IMR-90 (cell line): ENCODE results near the gene DCDC2. TPM values are rescaled to one million over a fixed set of nuclear protein-coding genes. Genes with fewer than 3 reads are reported as not detected.

ENCODE experiments used
- ATAC-seq: fragments of 200-7000 bp; cut with Tn5 transposase; 2 replicates; pipeline ENCODE4 v1.9.1; 2020; ENCODE audit warnings: low read depth, mild to moderate bottlenecking, moderate library complexity
- BruUV-seq: library from RNA; stranded (reverse); fragments of 400-500 nt; replicated peaks from 2 replicates; lab custom pipeline; 2021; lab: Mats Ljungman, UMichigan
- CTCF ChIA-PET: fragments of 300-600 bp; formaldehyde crosslinking; extraction: SDS; loops from one replicate; lab custom pipeline; 2021; ENCODE audit warnings: antibody characterized with exemption; lab: Yijun Ruan, JAX
- POLR2A ChIA-PET: fragments of 300-600 bp; sonication (Branson Sonifier 250); formaldehyde crosslinking; loops from one replicate; lab custom pipeline; 2022; ENCODE audit warnings: antibody characterized with exemption; ENCODE audit not compliant: unreplicated experiment; lab: Charles Lee
- DNase-seq: peaks from one replicate; pipeline ENCODE4 v3.0.0; 2013
- H2AFZ ChIP-seq: replicated peaks from 2 replicates; pipeline ENCODE3; 2013; ENCODE audit warnings: low read length, mild to moderate bottlenecking; ENCODE audit not compliant: poor library complexity
- H2AK5ac ChIP-seq: 2 replicates; pipeline ENCODE4 v1.6.1; 2013; ENCODE audit warnings: low read depth, low read length, inconsistent platforms
- H2AK9ac ChIP-seq: replicated peaks from 2 replicates; pipeline ENCODE3; 2013; ENCODE audit warnings: mild to moderate bottlenecking, low read depth, low read length, moderate library complexity; ENCODE audit not compliant: poor library complexity
- H2BK120ac ChIP-seq: 2 replicates; pipeline ENCODE4 v1.6.1; 2013; ENCODE audit warnings: low read depth, low read length, inconsistent platforms
- H2BK15ac ChIP-seq: 3 replicates; pipeline ENCODE4 v1.6.1; 2013; ENCODE audit warnings: low read depth, low read length, inconsistent platforms
- H2BK20ac ChIP-seq: 2 replicates; pipeline ENCODE4 v1.6.1; 2013; ENCODE audit warnings: low read depth, mild to moderate bottlenecking, inconsistent platforms, low read length, moderate library complexity
- H2BK5ac ChIP-seq: 2 replicates; pipeline ENCODE4 v1.6.1; 2013; ENCODE audit warnings: mild to moderate bottlenecking, low read depth, low read length, inconsistent platforms; ENCODE audit not compliant: poor library complexity, severe bottlenecking
- H3K14ac ChIP-seq: replicated peaks from 2 replicates; pipeline ENCODE4 v1.6.1; 2013; ENCODE audit warnings: low read depth, low read length, inconsistent platforms
- H3K18ac ChIP-seq: 2 replicates; pipeline ENCODE4 v1.6.1; 2013; ENCODE audit warnings: low read depth, low read length, control low read depth
- H3K23ac ChIP-seq: 2 replicates; pipeline ENCODE4 v1.6.1; 2013; ENCODE audit warnings: low read depth, low read length, inconsistent platforms
- H3K27ac ChIP-seq: 2 replicates; pipeline ENCODE4 v1.5.1; 2013; ENCODE audit warnings: mild to moderate bottlenecking, control low read depth, low read length; ENCODE audit not compliant: insufficient read depth
- H3K27me3 ChIP-seq: 2 replicates; pipeline ENCODE4 v1.6.1; 2013; ENCODE audit warnings: low read length; ENCODE audit not compliant: control insufficient read depth, insufficient read depth
- H3K36me3 ChIP-seq: 2 replicates; pipeline ENCODE4 v1.6.1; 2013; ENCODE audit warnings: low read length, mixed read lengths; ENCODE audit not compliant: control insufficient read depth, insufficient read depth
- H3K4ac ChIP-seq: 2 replicates; pipeline ENCODE4 v1.6.1; 2013; ENCODE audit warnings: low read depth, low read length, inconsistent platforms
- H3K4me1 ChIP-seq: 2 replicates; pipeline ENCODE4 v1.6.1; 2013; ENCODE audit warnings: low read length, mixed read lengths; ENCODE audit not compliant: control insufficient read depth, insufficient read depth
- H3K4me2 ChIP-seq: 2 replicates; pipeline ENCODE4 v1.6.1; 2013; ENCODE audit warnings: low read depth, mild to moderate bottlenecking, control low read depth, low read length, moderate library complexity
- H3K4me3 ChIP-seq: 2 replicates; pipeline ENCODE4 v1.5.1; 2013; ENCODE audit warnings: low read depth, mild to moderate bottlenecking, control low read depth, low read length, moderate library complexity; ENCODE audit not compliant: insufficient read depth
- H3K56ac ChIP-seq: 2 replicates; pipeline ENCODE4 v1.6.1; 2013; ENCODE audit warnings: low read length, inconsistent platforms; ENCODE audit not compliant: insufficient read depth; ENCODE audit errors: extremely low read depth
- H3K79me1 ChIP-seq, 2 experiments: 2 replicates each; pipeline ENCODE4 v1.6.1; 2013; ENCODE audit warnings: low read length in 2 of 2, inconsistent platforms in 1 of 2, low read depth in 1 of 2
- H3K9ac ChIP-seq: 2 replicates; pipeline ENCODE4 v1.6.1; 2013; ENCODE audit warnings: low read depth, low read length, control low read depth
- H3K9me1 ChIP-seq: 2 replicates; pipeline ENCODE4 v1.6.1; 2013; ENCODE audit warnings: low read length, inconsistent platforms; ENCODE audit not compliant: insufficient read depth
- H3K9me3 ChIP-seq: 2 replicates; pipeline ENCODE4 v1.6.1; 2013; ENCODE audit warnings: low read length; ENCODE audit not compliant: control insufficient read depth, insufficient read depth
- H4K20me1 ChIP-seq: 2 replicates; pipeline ENCODE4 v1.6.1; 2013; ENCODE audit warnings: low read length, inconsistent platforms; ENCODE audit not compliant: insufficient read depth
- H4K5ac ChIP-seq: 2 replicates; pipeline ENCODE4 v1.6.1; 2013; ENCODE audit warnings: mild to moderate bottlenecking, low read depth, low read length, control low read depth
- H4K8ac ChIP-seq, 2 experiments: 2 replicates each; pipeline ENCODE4 v1.6.1; 2013; ENCODE audit warnings: low read depth in 2 of 2, low read length in 2 of 2, control low read depth in 1 of 2, inconsistent platforms in 1 of 2
- H4K91ac ChIP-seq: 2 replicates; pipeline ENCODE4 v1.6.1; 2013; ENCODE audit warnings: low read depth, low read length, inconsistent platforms; ENCODE audit not compliant: insufficient read depth
- BHLHE40 ChIP-seq: fragments of 150-350 bp; IDR thresholded peaks from 2 replicates; pipeline ENCODE4 v1.6.1; 2016; ENCODE audit warnings: mild to moderate bottlenecking, low read depth, low read length
- CEBPB ChIP-seq: IDR thresholded peaks from 2 replicates; pipeline ENCODE4 v1.6.1; 2012; ENCODE audit warnings: low read depth, low read length, improper control_type of control experiment
- CHD1 ChIP-seq: IDR thresholded peaks from 2 replicates; pipeline ENCODE4 v1.6.1; 2012; ENCODE audit warnings: low read depth, low read length, improper control_type of control experiment
- ELK1 ChIP-seq: fragments of 150-350 bp; IDR thresholded peaks from 2 replicates; pipeline ENCODE4 v1.6.1; 2016; ENCODE audit warnings: low read depth, mild to moderate bottlenecking, low read length, moderate library complexity, borderline replicate concordance
- FOS ChIP-seq: fragments of 150-350 bp; IDR thresholded peaks from 2 replicates; pipeline ENCODE4 v1.6.1; 2016; ENCODE audit warnings: low read depth, low read length
- MAFK ChIP-seq: IDR thresholded peaks from 2 replicates; pipeline ENCODE4 v1.6.1; 2012; ENCODE audit warnings: low read depth, low read length, improper control_type of control experiment
- MAZ ChIP-seq: IDR thresholded peaks from 2 replicates; pipeline ENCODE4 v1.6.1; 2012; ENCODE audit warnings: low read depth, mild to moderate bottlenecking, low read length, improper control_type of control experiment, moderate library complexity, borderline replicate concordance
- MXI1 ChIP-seq: IDR thresholded peaks from 2 replicates; pipeline ENCODE4 v1.6.1; 2012; ENCODE audit warnings: low read depth, mild to moderate bottlenecking, low read length, moderate library complexity, borderline replicate concordance
- NFE2L2 ChIP-seq: fragments of 150-350 bp; IDR thresholded peaks from 2 replicates; pipeline ENCODE4 v1.6.1; 2016; ENCODE audit warnings: low read depth, mild to moderate bottlenecking, low read length
- POLR2A ChIP-seq: IDR thresholded peaks from 2 replicates; pipeline ENCODE4 v1.6.1; 2012; ENCODE audit warnings: mild to moderate bottlenecking, low read depth, low read length
- RAD21 ChIP-seq: IDR thresholded peaks from 2 replicates; pipeline ENCODE4 v1.6.1; 2012; ENCODE audit warnings: low read length, improper control_type of control experiment
- RCOR1 ChIP-seq: IDR thresholded peaks from 2 replicates; pipeline ENCODE4 v1.6.1; 2012; ENCODE audit warnings: mild to moderate bottlenecking, low read length, improper control_type of control experiment; ENCODE audit not compliant: insufficient replicate concordance
- RFX5 ChIP-seq: IDR thresholded peaks from 2 replicates; pipeline ENCODE4 v1.8.0; 2012; ENCODE audit warnings: low read depth, mild to moderate bottlenecking, low read length, moderate library complexity
- SMC3 ChIP-seq: fragments of 150-350 bp; IDR thresholded peaks from 2 replicates; pipeline ENCODE4 v1.6.1; 2016; ENCODE audit warnings: low read depth, mild to moderate bottlenecking, antibody characterized with exemption, low read length, moderate library complexity
- WGBS, 2 experiments: methylation state at CpG; one replicate each; pipeline versions ENCODE4 v1.1.5 to v1.1.7; 2013; ENCODE audit warnings: missing lambda C conversion rate in 2 of 2; ENCODE audit not compliant: insufficient read length in 1 of 2; ENCODE audit errors: extremely low coverage in 2 of 2; 5-methylcytosine and 5-hydroxymethylcytosine counted together
- dilution Hi-C: fragments of 300-500 bp; cut with HindIII; formaldehyde crosslinking; loops from one replicate; pipeline ENCODE4 v1.14.3; 2018; ENCODE audit warnings: low sequenced_read_pairs; ENCODE audit not compliant: unreplicated experiment
- in situ Hi-C: fragments of 300-500 bp; cut with MboI; formaldehyde crosslinking; loops from 3 replicates; pipeline ENCODE4 v1.14.3; 2019; ENCODE audit warnings: low sequenced_read_pairs, inconsistent platforms, mixed read lengths
- intact Hi-C: fragments of 100-400 bp; cut with micrococcal nuclease; formaldehyde crosslinking; loops from 2 replicates; pipeline ENCODE4 v1.10.0; 2022
- polyA plus RNA-seq, 3 experiments: library from polyadenylated mRNA; depleted of rRNA; stranded (reverse); fragments of >200 nt; gene quantifications; 2 replicates each; pipeline ENCODE4 v1.2.3, GENCODE V29; 2012; ENCODE audit warnings: low replicate concordance in 1 of 3
- total RNA-seq: library from RNA; depleted of rRNA; stranded (reverse); fragments of >200 nt; gene quantifications from 2 replicates; pipeline ENCODE4 v1.2.3, GENCODE V29; 2012
- TF ChIP-seq, protein P1 (sequence below): conservative IDR thresholded peaks from 2 replicates; pipeline ENCODE4 v1.5.1; 2012; ENCODE audit warnings: mild to moderate bottlenecking, low read depth, low read length, improper control_type of control experiment
- TF ChIP-seq, protein P2 (sequence below): fragments of 150-350 bp; IDR thresholded peaks from 2 replicates; pipeline ENCODE4 v1.6.1; 2017; ENCODE audit warnings: mild to moderate bottlenecking, antibody characterized with exemption, low read length, low read depth

The DCDC2 gene
- total and polyA plus RNA-seq, 2 of the 4 experiments (the other 2 are of a cell fraction): not detected

- Histone ChIP-seq H2AFZ (no peak overlapping the region), H2BK120ac (no peak overlapping the region), H2BK5ac (no peak overlapping the region), H3K4me1 (no peaks in the 10 kb centered on the region), H3K9ac (no peak overlapping the region), H3K4me3 (no peak overlapping the region), H4K5ac (no peak overlapping the region), H3K9me3 (peaks cover 12% of the 10 kb centered on the region), H3K14ac (no peak overlapping the region), H2BK15ac (no peak overlapping the region), H3K9me1 (no peaks in the 10 kb centered on the region), H2BK20ac (no peak overlapping the region), H3K36me3 (no peaks in the 10 kb centered on the region), H3K18ac (no peak overlapping the region), H4K20me1 (no peaks in the 10 kb centered on the region), H2AK9ac (no peak overlapping the region), H3K27me3 (no peaks in the 10 kb centered on the region), H3K27ac (no peak overlapping the region), H3K4ac (no peak overlapping the region), H3K23ac (no peak overlapping the region), H3K56ac (no peak overlapping the region), H4K8ac (no peak overlapping the region), H3K4me2 (no peak overlapping the region), H2AK5ac (no peak overlapping the region), H3K79me1 (no peaks in the 10 kb centered on the region), H4K91ac (no peak overlapping the region)
- WGBS, 2 experiments: no CpG with 5 or more reads among the region's 8 CpGs
- BruUV-seq: no TSS peak
- ATAC-seq (no peak), DNase-seq (no peak)
- intact Hi-C loops: no loop called here
- in situ Hi-C loops: no loop called here
- CTCF ChIA-PET: no interaction called here
- TF ChIP-seq RCOR1 (no peak), NFE2L2 (no peak), BHLHE40 (no peak), MAFK (no peak), RAD21 (no peak), RFX5 (no peak), SMC3 (no peak), FOS (no peak), CHD1 (no peak), MXI1 (no peak), CEBPB (no peak), ELK1 (no peak), MAZ (no peak), POLR2A (no peak)
- TF ChIP-seq, protein P1, sequence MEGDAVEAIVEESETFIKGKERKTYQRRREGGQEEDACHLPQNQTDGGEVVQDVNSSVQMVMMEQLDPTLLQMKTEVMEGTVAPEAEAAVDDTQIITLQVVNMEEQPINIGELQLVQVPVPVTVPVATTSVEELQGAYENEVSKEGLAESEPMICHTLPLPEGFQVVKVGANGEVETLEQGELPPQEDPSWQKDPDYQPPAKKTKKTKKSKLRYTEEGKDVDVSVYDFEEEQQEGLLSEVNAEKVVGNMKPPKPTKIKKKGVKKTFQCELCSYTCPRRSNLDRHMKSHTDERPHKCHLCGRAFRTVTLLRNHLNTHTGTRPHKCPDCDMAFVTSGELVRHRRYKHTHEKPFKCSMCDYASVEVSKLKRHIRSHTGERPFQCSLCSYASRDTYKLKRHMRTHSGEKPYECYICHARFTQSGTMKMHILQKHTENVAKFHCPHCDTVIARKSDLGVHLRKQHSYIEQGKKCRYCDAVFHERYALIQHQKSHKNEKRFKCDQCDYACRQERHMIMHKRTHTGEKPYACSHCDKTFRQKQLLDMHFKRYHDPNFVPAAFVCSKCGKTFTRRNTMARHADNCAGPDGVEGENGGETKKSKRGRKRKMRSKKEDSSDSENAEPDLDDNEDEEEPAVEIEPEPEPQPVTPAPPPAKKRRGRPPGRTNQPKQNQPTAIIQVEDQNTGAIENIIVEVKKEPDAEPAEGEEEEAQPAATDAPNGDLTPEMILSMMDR: no peak
- TF ChIP-seq, protein P2, sequence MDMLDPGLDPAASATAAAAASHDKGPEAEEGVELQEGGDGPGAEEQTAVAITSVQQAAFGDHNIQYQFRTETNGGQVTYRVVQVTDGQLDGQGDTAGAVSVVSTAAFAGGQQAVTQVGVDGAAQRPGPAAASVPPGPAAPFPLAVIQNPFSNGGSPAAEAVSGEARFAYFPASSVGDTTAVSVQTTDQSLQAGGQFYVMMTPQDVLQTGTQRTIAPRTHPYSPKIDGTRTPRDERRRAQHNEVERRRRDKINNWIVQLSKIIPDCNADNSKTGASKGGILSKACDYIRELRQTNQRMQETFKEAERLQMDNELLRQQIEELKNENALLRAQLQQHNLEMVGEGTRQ: no peak
- POLR2A ChIA-PET: no interaction called here
- dilution Hi-C loops: no loop called here
Measured at GRCh38 chr6:24147511-24148153, 210.2 kb downstream of the DCDC2 start.
